ENCODE data around the gene NUBP2. TPM values are rescaled to one million over a fixed set of nuclear protein-coding genes. Genes with fewer than 3 reads are reported as not detected.

NUBP2 gene
- total RNA-seq, 2 experiments from 2014 or later: 40.8 to 43.5 TPM

- DNase-seq: peak; percentile 83
- peak within 1 kb of the TSS; percentile 98 for H3K4me3 Mint-ChIP-seq
These were observed 11.4 kb upstream of the NUBP2 start, which contains the start of gene NME3 for GRCh38 chr16:1771188-1771863. Gene NME3 (minus strand): TSS chr16:1771543. CDS start chr16:1771534, 9 bp downstream.

DNA sequence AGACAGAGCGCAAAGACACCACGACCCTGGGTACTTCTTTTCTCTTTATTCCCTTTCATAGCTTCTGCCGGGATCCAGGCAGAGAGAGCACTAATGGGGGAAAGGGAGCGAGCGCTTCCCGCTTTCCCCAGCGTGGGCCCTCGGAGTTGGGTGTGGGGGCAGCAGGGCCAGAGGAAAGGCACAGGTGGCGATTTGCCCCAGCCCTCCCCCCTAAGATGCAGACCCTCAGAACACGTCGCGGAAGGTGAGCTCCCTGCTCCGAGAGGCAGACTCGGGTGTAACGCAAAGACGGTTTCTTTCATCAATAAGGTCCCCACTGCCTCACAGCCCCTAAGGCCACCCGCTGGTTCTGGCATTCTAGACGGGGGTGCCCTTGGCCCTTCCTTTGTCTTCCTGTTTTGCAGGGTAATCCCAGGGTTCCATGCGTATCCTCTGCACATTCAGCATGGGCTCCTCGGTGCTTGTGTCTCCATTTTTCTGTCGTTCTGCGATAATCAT, 10.8 kb upstream of the NUBP2 start:
- DNase-seq: no peak
- POLR2A ChIA-PET: interaction anchor here (0.8 to 7.2 kb wide), 11 partner anchors 11 to 440 kb away, joined by 3 to 101 read pairs (median 4); partner anchors contain the start of genes HAGH, MAPK8IP3, NUBP2 and SPSB3
- peak overlapping the region; percentile 97 for H3K27ac Mint-ChIP-seq
- H3K4me1 Mint-ChIP-seq: peaks cover 14% of the 10 kb centered on the region
- H3K4me3 Mint-ChIP-seq: peak overlapping the region; percentile 98
- no peaks in the 10 kb centered on the region for H3K9me3 Mint-ChIP-seq
- CTCF ChIA-PET: interaction anchor here (1.0 to 2.6 kb wide), 3 partner anchors 11 to 171 kb away, joined by 4 to 16 read pairs (median 12); partner anchors contain the start of genes MAPK8IP3, MSRB1, NUBP2 and SPSB3
- no peaks in the 10 kb centered on the region for H3K27me3 Mint-ChIP-seq
- peaks cover 23% of the 10 kb centered on the region for H3K36me3 Mint-ChIP-seq (ENCODE audit: low read depth)

More at GRCh38 chr16:1771188-1771863, 11.4 kb upstream of the NUBP2 start, which contains the start of gene NME3:
- Mint-ChIP-seq H3K36me3 (ENCODE audit: low read depth) (peaks cover 18% of the 10 kb centered on the region), H3K27me3 (no peaks in the 10 kb centered on the region), H3K4me1 (peaks cover 14% of the 10 kb centered on the region), H3K27ac (peak within 1 kb of the TSS; percentile 97), H3K9me3 (no peaks in the 10 kb centered on the region)
- ChIA-PET CTCF (interaction anchor here (2.2 to 2.6 kb wide), 2 partner anchors 11 to 65 kb away, joined by 12 to 16 read pairs; partner anchors contain the start of genes MAPK8IP3, NUBP2 and SPSB3), POLR2A (interaction anchor here (0.8 to 7.2 kb wide), 7 partner anchors 11 to 439 kb away, joined by 3 to 101 read pairs (median 4); partner anchors contain the start of genes HAGH, MAPK8IP3, NUBP2 and SPSB3)

DNA sequence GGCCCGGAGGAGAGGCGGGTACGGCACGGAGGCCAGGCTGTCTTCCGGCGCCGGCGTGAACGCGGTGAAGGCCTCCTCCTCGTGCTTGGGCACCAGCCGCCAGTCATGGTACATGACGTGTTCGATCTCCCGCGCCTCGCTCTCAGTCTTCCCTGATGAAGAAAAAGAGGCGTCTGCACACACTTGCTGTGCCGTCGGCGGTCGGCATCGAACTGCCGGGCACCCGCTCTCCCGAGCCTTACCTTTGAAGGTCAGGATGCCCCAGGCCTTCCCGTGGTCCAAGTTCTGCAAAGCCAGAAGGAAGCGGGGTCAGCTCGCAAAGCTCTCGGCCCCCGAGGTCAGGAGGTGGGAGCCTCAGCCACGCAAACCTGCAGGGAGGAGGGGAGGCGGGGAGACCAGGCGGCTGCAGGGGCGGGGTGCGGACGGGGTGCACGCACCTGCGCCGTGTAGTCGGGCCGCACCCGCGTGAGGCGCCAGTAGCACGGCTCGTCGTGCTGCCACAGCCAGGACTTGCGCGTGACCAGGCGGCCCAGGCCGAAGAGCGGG, 10.3 kb upstream of the NUBP2 start, which contains the start of gene EME2:
EME2 (plus strand) TSS at position 449 of the 546 bp plus-strand sequence. CDS start 418 bp downstream, outside the sequence.
- DNase-seq: peak; percentile 65
- H3K4me1 Mint-ChIP-seq: peaks cover 14% of the 10 kb centered on the region
- ChIA-PET CTCF (interaction anchor here (0.7 to 2.6 kb wide), 5 partner anchors 10 to 171 kb away, joined by 3 to 16 read pairs (median 4); partner anchors contain the start of genes MAPK8IP3, MSRB1, NUBP2 and SPSB3), POLR2A (interaction anchor here (0.6 to 7.2 kb wide), 14 partner anchors 11 to 440 kb away, joined by 3 to 101 read pairs (median 4); partner anchors contain the start of genes FAHD1, HAGH, MAPK8IP3 and NUBP2)
- H3K36me3 Mint-ChIP-seq (ENCODE audit: low read depth): peaks cover 20% of the 10 kb centered on the region
- no peaks in the 10 kb centered on the region for H3K27me3 Mint-ChIP-seq
- no peaks in the 10 kb centered on the region for H3K9me3 Mint-ChIP-seq
- peak within 1 kb of the TSS; percentile 97 for H3K27ac Mint-ChIP-seq
- H3K4me3 Mint-ChIP-seq: peak within 1 kb of the TSS; percentile 98

GRCh38 chr16:1772908-1773702, 9.7 kb upstream of the NUBP2 start, which contains the start of gene MRPS34:
Gene MRPS34 (minus strand): TSS chr16:1773134. CDS start chr16:1773119, 15 bp downstream.
- peak within 1 kb of the TSS; percentile 97 for H3K27ac Mint-ChIP-seq
- peaks cover 14% of the 10 kb centered on the region for H3K4me1 Mint-ChIP-seq
- H3K9me3 Mint-ChIP-seq: no peaks in the 10 kb centered on the region
- peaks cover 17% of the 10 kb centered on the region for H3K36me3 Mint-ChIP-seq (ENCODE audit: low read depth)
- POLR2A ChIA-PET: interaction anchor here (0.6 to 7.2 kb wide), 16 partner anchors 8 to 428 kb away, joined by 3 to 101 read pairs (median 4); partner anchors contain the start of genes FAHD1, HAGH, MAPK8IP3 and NUBP2
- CTCF ChIA-PET: interaction anchor here (0.7 to 2.6 kb wide), 7 partner anchors 9 to 170 kb away, joined by 3 to 16 read pairs (median 4); partner anchors contain the start of genes MAPK8IP3, MSRB1, NUBP2 and SPSB3
- no peaks in the 10 kb centered on the region for H3K27me3 Mint-ChIP-seq
- DNase-seq: peak; percentile 84
- peak within 1 kb of the TSS; percentile 98 for H3K4me3 Mint-ChIP-seq

GRCh38 chr16:1773703-1774447, 8.9 kb upstream of the NUBP2 start:
- Mint-ChIP-seq H3K27me3 (no peaks in the 10 kb centered on the region), H3K4me1 (peaks cover 14% of the 10 kb centered on the region), H3K36me3 (ENCODE audit: low read depth) (peaks cover 16% of the 10 kb centered on the region), H3K9me3 (no peaks in the 10 kb centered on the region), H3K4me3 (peak overlapping the region; percentile 98), H3K27ac (peak overlapping the region; percentile 78)
- peak; percentile 40 for DNase-seq
- CTCF ChIA-PET: interaction anchor here (1.4 to 1.6 kb wide), 2 partner anchors 9 to 68 kb away, joined by 3 to 16 read pairs; partner anchors contain the start of genes MAPK8IP3, NUBP2 and SPSB3
- POLR2A ChIA-PET: interaction anchor here (0.8 to 7.2 kb wide), 8 partner anchors 9 to 191 kb away, joined by 3 to 101 read pairs (median 4); partner anchors contain the start of genes FAHD1, HAGH, MAPK8IP3 and NUBP2

GRCh38 chr16:1774448-1774780, 8.3 kb upstream of the NUBP2 start:
- Mint-ChIP-seq H3K36me3 (ENCODE audit: low read depth) (peaks cover 16% of the 10 kb centered on the region), H3K4me3 (peak overlapping the region; percentile 98), H3K27ac (no peak overlapping the region), H3K27me3 (no peaks in the 10 kb centered on the region), H3K9me3 (no peaks in the 10 kb centered on the region), H3K4me1 (peaks cover 16% of the 10 kb centered on the region)
- CTCF ChIA-PET: interaction anchor here (1.4 to 1.6 kb wide), 2 partner anchors 8 to 69 kb away, joined by 3 to 16 read pairs; partner anchors contain the start of genes MAPK8IP3, NUBP2 and SPSB3
- POLR2A ChIA-PET: interaction anchor here (0.8 to 7.2 kb wide), 5 partner anchors 9 to 190 kb away, joined by 3 to 101 read pairs (median 4); partner anchors contain the start of genes MAPK8IP3, NUBP2, RPS2 and SPSB3
- no peak for DNase-seq

DNA sequence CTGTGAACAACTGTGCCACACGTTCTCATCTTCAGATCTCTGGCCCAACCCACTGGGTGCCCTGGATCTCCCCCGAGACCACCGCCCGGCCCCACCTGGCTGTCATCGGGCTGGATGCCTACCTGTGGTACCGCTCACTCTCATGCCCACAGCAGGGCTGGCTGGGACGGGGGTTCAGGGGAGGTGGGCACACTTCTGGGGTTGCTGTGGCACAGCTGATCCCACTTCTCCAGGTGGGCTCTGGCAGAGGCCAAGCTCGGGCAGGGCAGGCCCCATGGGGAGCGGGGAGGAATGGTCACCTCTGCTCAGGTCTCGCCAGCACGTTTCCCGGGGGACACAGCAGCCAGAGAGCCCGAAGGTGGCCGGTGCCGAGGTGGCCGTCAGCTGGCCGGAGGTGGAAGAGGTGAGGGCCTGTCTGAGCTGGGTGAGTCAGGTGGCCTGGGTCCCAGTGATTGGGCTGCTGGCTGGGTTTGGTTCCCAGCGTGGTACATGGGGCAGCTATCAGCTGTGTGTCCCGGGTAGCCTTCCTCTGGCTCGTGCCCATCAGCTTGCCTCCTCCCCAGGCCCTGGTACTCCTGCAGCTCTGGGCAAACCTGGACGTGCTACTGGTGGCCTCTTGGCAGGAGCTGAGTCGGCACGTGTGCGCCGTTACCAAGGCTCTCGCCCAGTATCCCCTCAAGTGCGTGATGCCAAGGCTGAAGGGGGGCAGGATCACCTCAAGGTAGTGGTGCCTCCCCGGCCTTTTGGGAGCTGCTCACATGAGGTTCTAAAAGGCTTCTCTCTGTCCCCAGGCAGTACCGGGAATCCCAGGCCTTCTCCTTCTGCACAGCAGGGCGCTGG, 7.5 kb upstream of the NUBP2 start:
- H3K9me3 Mint-ChIP-seq: no peaks in the 10 kb centered on the region
- peaks cover 14% of the 10 kb centered on the region for H3K36me3 Mint-ChIP-seq (ENCODE audit: low read depth)
- no peak overlapping the region for H3K27ac Mint-ChIP-seq
- ChIA-PET POLR2A (interaction anchor here (0.8 to 7.2 kb wide), 4 partner anchors 8 to 190 kb away, joined by 3 to 101 read pairs (median 4); partner anchors contain the start of genes NUBP2, RPS2 and SPSB3), CTCF (interaction anchor here (1.4 to 1.6 kb wide), 3 partner anchors 7 to 70 kb away, joined by 3 to 16 read pairs (median 3); partner anchors contain the start of genes MAPK8IP3, NUBP2 and SPSB3)
- DNase-seq: no peak
- H3K4me1 Mint-ChIP-seq: peaks cover 12% of the 10 kb centered on the region
- no peaks in the 10 kb centered on the region for H3K27me3 Mint-ChIP-seq
- H3K4me3 Mint-ChIP-seq: peak overlapping the region; percentile 58

GRCh38 chr16:1775846-1776671, 6.7 kb upstream of the NUBP2 start:
- ChIA-PET CTCF (interaction anchor here (1.4 kb wide), 1 partner anchor 70 kb away, joined by 3 read pairs; the partner anchor contains the start of gene MAPK8IP3), POLR2A (interaction anchor here (1.4 kb wide), 1 partner anchor 11 kb away, joined by 3 read pairs; no protein-coding TSS in a partner anchor)

DNA sequence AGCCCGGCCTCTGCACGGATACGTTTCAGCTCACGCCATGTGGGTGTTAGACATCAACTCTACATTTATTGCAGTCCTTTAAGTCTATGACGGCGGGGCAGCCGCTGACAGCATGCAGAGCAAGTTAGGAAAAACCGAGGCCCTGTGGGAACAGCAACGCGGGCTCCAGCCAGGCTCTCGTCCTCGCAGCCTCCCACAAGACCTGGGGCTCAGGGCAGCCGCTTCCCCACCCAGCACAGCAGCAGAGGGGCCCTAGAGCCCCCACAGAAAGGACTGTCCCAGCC, 6.1 kb upstream of the NUBP2 start:
- H3K4me1 Mint-ChIP-seq: peaks cover 17% of the 10 kb centered on the region
- POLR2A ChIA-PET: no interaction called here
- H3K9me3 Mint-ChIP-seq: no peaks in the 10 kb centered on the region
- no peak for DNase-seq
- H3K27ac Mint-ChIP-seq: no peak overlapping the region
- H3K4me3 Mint-ChIP-seq: no peak overlapping the region
- CTCF ChIA-PET: no interaction called here
- peaks cover 13% of the 10 kb centered on the region for H3K36me3 Mint-ChIP-seq (ENCODE audit: low read depth)
- H3K27me3 Mint-ChIP-seq: no peaks in the 10 kb centered on the region

More at GRCh38 chr16:1775846-1776671, 6.7 kb upstream of the NUBP2 start:
- peaks cover 13% of the 10 kb centered on the region for H3K36me3 Mint-ChIP-seq (ENCODE audit: low read depth)
- DNase-seq: no peak
- peaks cover 11% of the 10 kb centered on the region for H3K4me1 Mint-ChIP-seq
- H3K27ac Mint-ChIP-seq: no peak overlapping the region
- H3K4me3 Mint-ChIP-seq: no peak overlapping the region
- H3K9me3 Mint-ChIP-seq: no peaks in the 10 kb centered on the region
- no peaks in the 10 kb centered on the region for H3K27me3 Mint-ChIP-seq

- ChIA-PET CTCF (no interaction called here), POLR2A (no interaction called here)
- H3K27ac Mint-ChIP-seq: no peak overlapping the region
- H3K4me3 Mint-ChIP-seq: no peak overlapping the region
- DNase-seq: no peak
- H3K36me3 Mint-ChIP-seq (ENCODE audit: low read depth): peaks cover 10% of the 10 kb centered on the region
- H3K4me1 Mint-ChIP-seq: peaks cover 20% of the 10 kb centered on the region
- no peaks in the 10 kb centered on the region for H3K9me3 Mint-ChIP-seq
- no peaks in the 10 kb centered on the region for H3K27me3 Mint-ChIP-seq
These were observed 5.8 kb upstream of the NUBP2 start for GRCh38 chr16:1776991-1777374.

Data from activated CD4-positive, alpha-beta memory T cell treated with anti-CD3 and anti-CD28 coated beads, Interleukin-2, amount 10 ng/mL, durations not matched to agents 7 days and 5 days (primary cell).